Keratinocyte (primary cell): ENCODE results near the gene DIPK1A.

ENCODE experiments used
- CTCF ChIP-seq, 3 experiments: IDR thresholded peaks in 1 of 3; conservative IDR thresholded peaks in 1 of 3; optimal IDR thresholded peaks in 1 of 3; 2 replicates in 2 of 3; 3 replicates in 1 of 3; pipeline versions ENCODE3 to v1.5.1; 2011; ENCODE audit warnings: low read length in 3 of 3, mild to moderate bottlenecking in 3 of 3, moderate library complexity in 2 of 3, control low read depth in 1 of 3, inconsistent platforms in 1 of 3; ENCODE audit not compliant: insufficient read depth in 2 of 3; ENCODE audit errors: extremely low read depth in 1 of 3
- EZH2 ChIP-seq: IDR thresholded peaks from one replicate; pipeline ENCODE4 v1.6.1; 2012; ENCODE audit warnings: inconsistent platforms, mild to moderate bottlenecking, low read length, moderate library complexity

GRCh38 chr1:92864131-92864530 lies 97.1 kb downstream of the DIPK1A start:
- TF ChIP-seq CTCF (optimal IDR thresholded peaks at IDR 0.05 in 1 of 3, IDR thresholded peaks at IDR 0.05 in 1 of 3, conservative IDR thresholded peaks at IDR 0.05 in 1 of 3; ENCODE audit: extremely low read depth in 1 of 3, insufficient read depth in 2 of 3, low read length in 3 of 3) (no peak), EZH2 (no peak)
